Psoas muscle (tissue), 8 donors: ENCODE results near the gene ACAD9. TPM values are rescaled to one million over a fixed set of nuclear protein-coding genes. Genes with fewer than 3 reads are reported as not detected.

Source experiments
- ATAC-seq, 4 donors: fragments of 200-7000 bp; cut with Tn5 transposase; one replicate each; pipeline ENCODE4 v1.9.1; 2020; ENCODE audit warnings: moderate library complexity in 3 of 4, mild to moderate bottlenecking in 2 of 4
- DNase-seq, 2 donors: peaks; one replicate each; pipeline ENCODE4 v3.0.0-alpha.2; 2020
- H3K27ac ChIP-seq: fragments of 200-600 bp; one replicate; pipeline ENCODE4 v1.8.0; 2022
- H3K27me3 ChIP-seq, 3 donors: fragments of 200-600 bp in 1 of 3; one replicate each; pipeline versions ENCODE4 v1.6.1 to v1.8.0; 2013 to 2022; ENCODE audit warnings: low read length in 2 of 3, mild to moderate bottlenecking in 2 of 3, moderate library complexity in 1 of 3; ENCODE audit not compliant: insufficient read depth in 3 of 3
- H3K36me3 ChIP-seq, 2 donors: fragments of 200-600 bp in 1 of 2; one replicate each; pipeline versions ENCODE4 v1.6.1 to v1.8.0; 2013 to 2022; ENCODE audit warnings: low read depth in 1 of 2, mild to moderate bottlenecking in 1 of 2, moderate library complexity in 1 of 2; ENCODE audit not compliant: insufficient read depth in 1 of 2
- H3K4me1 ChIP-seq: fragments of 200-600 bp; one replicate; pipeline ENCODE4 v1.8.0; 2022
- H3K4me3 ChIP-seq: fragments of 200-600 bp; one replicate; pipeline ENCODE4 v1.8.0; 2022; ENCODE audit warnings: mild to moderate bottlenecking
- H3K9me3 ChIP-seq: fragments of 200-600 bp; one replicate; pipeline ENCODE4 v1.8.0; 2022
- WGBS, 3 donors: extraction: QIAGEN DNeasy Blood & Tissue Kit; methylation state at CpG; one replicate each; pipeline versions ENCODE4 v1.1.6 to v1.1.7; 2013; 5-methylcytosine and 5-hydroxymethylcytosine counted together
- intact Hi-C, 2 donors: fragments of 100-400 bp; cut with DNase I; formaldehyde crosslinking; loops; one replicate each; pipeline versions ENCODE4 v1.11.0 to v1.14.2; 2022
- polyA plus RNA-seq, 3 donors: library from polyadenylated mRNA; stranded (reverse); fragments of 200-250 nt; gene quantifications; one replicate each; pipeline ENCODE4 v1.2.3, GENCODE V29; 2013
- total RNA-seq, 4 donors: library from RNA; stranded (reverse); fragmentation: NEBNext Ultra II Directional in 2 of 4; extraction: Animal tissue kit (Norgen Biotek cat#: 25700) in 2 of 4; gene quantifications; one replicate each; pipeline versions ENCODE4 v1.2.1 to v1.2.4, GENCODE V29; 2021 to 2023
- TF ChIP-seq, protein P1 (sequence below): fragments of 200-600 bp; IDR thresholded peaks from one replicate; pipeline ENCODE4 v1.8.0; 2022; ENCODE audit warnings: antibody characterized with exemption
- donor health status: healthy with polysubstance abuse.
- donor health status: DM: no; HTN: no; CAD: no; lungs with moderate emphysema.
- donor health status: Bipolar disorder and iron deficiency.
- donor health status: healthy.
- donor health status: DM: yes; HTN: yes; CAD: no.
- donor health status: DM: no; HTN: no; CAD: no.
- donor health status: DM: no; HTN: no; CAD: no.
- donor health status: DM: yes; HTN: yes; CAD: no.

Gene ACAD9
- total and polyA plus RNA-seq, 7 donors, result 17.0 to 47.8 (median 29.7) TPM

- DNase-seq (no peak), ATAC-seq (no peak)
These were observed 71.0 kb downstream of the ACAD9 start for GRCh38 chr3:128950223-128950938.

GRCh38 chr3:128956440-128956839 lies 77.0 kb downstream of the ACAD9 start:
- TF ChIP-seq, protein P1, sequence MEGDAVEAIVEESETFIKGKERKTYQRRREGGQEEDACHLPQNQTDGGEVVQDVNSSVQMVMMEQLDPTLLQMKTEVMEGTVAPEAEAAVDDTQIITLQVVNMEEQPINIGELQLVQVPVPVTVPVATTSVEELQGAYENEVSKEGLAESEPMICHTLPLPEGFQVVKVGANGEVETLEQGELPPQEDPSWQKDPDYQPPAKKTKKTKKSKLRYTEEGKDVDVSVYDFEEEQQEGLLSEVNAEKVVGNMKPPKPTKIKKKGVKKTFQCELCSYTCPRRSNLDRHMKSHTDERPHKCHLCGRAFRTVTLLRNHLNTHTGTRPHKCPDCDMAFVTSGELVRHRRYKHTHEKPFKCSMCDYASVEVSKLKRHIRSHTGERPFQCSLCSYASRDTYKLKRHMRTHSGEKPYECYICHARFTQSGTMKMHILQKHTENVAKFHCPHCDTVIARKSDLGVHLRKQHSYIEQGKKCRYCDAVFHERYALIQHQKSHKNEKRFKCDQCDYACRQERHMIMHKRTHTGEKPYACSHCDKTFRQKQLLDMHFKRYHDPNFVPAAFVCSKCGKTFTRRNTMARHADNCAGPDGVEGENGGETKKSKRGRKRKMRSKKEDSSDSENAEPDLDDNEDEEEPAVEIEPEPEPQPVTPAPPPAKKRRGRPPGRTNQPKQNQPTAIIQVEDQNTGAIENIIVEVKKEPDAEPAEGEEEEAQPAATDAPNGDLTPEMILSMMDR, result no peak
- WGBS, 3 donors, result 96 to 100% (median 98%) methylated on average over 2 of the region's 2 CpGs
- H3K36me3 ChIP-seq, result no peaks in the 10 kb centered on the region
- ATAC-seq (no peak), DNase-seq (no peak)
- intact Hi-C loops, result no loop called here
- H3K9me3 ChIP-seq, result no peaks in the 10 kb centered on the region
- H3K27ac ChIP-seq, result no peak overlapping the region
- H3K27me3 ChIP-seq, result no peaks in the 10 kb centered on the region
- H3K4me3 ChIP-seq, result no peak overlapping the region
- no peaks in the 10 kb centered on the region for H3K4me1 ChIP-seq

More at GRCh38 chr3:128950223-128950938, 71.0 kb downstream of the ACAD9 start:
- no peaks in the 10 kb centered on the region for H3K4me1 ChIP-seq
- H3K36me3 ChIP-seq, result no peaks in the 10 kb centered on the region
- no peak overlapping the region for H3K4me3 ChIP-seq
- 62 to 65% (median 63%) methylated on average over 15 of the region's 15 CpGs for WGBS, 3 donors
- no peaks in the 10 kb centered on the region for H3K27me3 ChIP-seq
- TF ChIP-seq, protein P1, result no peak
- no peak overlapping the region for H3K27ac ChIP-seq
- no peaks in the 10 kb centered on the region for H3K9me3 ChIP-seq
- intact Hi-C loops, result no loop called here

Other genes with a start within 250 kb of the ACAD9 start
- gene RPN1, start 228.8 kb upstream of the ACAD9 start, total RNA-seq, result 100 to 1,000 TPM in 2 of 4 donors, 10 to 100 TPM in 2; 55.5 to 116 (median 91.7) TPM
- 100 to 1,000 TPM; 108 to 197 (median 135) TPM for gene RPN1, start 228.8 kb upstream of the ACAD9 start, polyA plus RNA-seq
- gene RAB7A, start 153.4 kb upstream of the ACAD9 start, total RNA-seq, result 100 to 1,000 TPM; 232 to 375 (median 284) TPM
- 100 to 1,000 TPM; 206 to 410 (median 369) TPM for gene RAB7A, start 153.4 kb upstream of the ACAD9 start, polyA plus RNA-seq
- gene CFAP92, start 114.5 kb downstream of the ACAD9 start, total RNA-seq, result under 1 TPM; 0.07 to 0.86 (median 0.23) TPM
- gene CFAP92, start 114.5 kb downstream of the ACAD9 start, polyA plus RNA-seq, result under 1 TPM; 0.09 to 0.16 (median 0.13) TPM
- gene EFCC1, start 121.7 kb downstream of the ACAD9 start, total RNA-seq, result 1 to 10 TPM in 2 of 4 donors, under 1 TPM in 2; 0.38 to 1.5 (median 0.74) TPM
- gene EFCC1, start 121.7 kb downstream of the ACAD9 start, polyA plus RNA-seq, result under 1 TPM; 0.11 to 0.68 (median 0.26) TPM
- not detected for gene GP9, start 181.2 kb downstream of the ACAD9 start, total RNA-seq
- gene GP9, start 181.2 kb downstream of the ACAD9 start, polyA plus RNA-seq, result under 1 TPM; 0.04 to 0.21 (median 0.09) TPM
- gene RAB43, start 242.2 kb downstream of the ACAD9 start, total RNA-seq, result 1 to 10 TPM; 1.6 to 5.1 (median 2.6) TPM
- 1 to 10 TPM in 2 of 3 donors, under 1 TPM in 1; 0.62 to 1.3 (median 1.2) TPM for gene RAB43, start 242.2 kb downstream of the ACAD9 start, polyA plus RNA-seq